OCI-LY3 (cell line): ENCODE results near the gene FILIP1L.

Experiments used
- EZH2phosphoT487 ChIP-seq: fragments of 200-600 bp; shearing (Covaris generic); IDR thresholded peaks from 2 replicates; pipeline ENCODE4 v1.6.1; 2018; ENCODE audit warnings: antibody characterized with exemption, mixed run types, low read depth
- TF ChIP-seq, protein P1 (sequence below): fragments of 200-600, 300-600 bp; sonication (generic); IDR thresholded peaks from 2 replicates; pipeline ENCODE4 v1.5.1; 2014; ENCODE audit warnings: antibody characterized with exemption, low read length, low read depth

DNA sequence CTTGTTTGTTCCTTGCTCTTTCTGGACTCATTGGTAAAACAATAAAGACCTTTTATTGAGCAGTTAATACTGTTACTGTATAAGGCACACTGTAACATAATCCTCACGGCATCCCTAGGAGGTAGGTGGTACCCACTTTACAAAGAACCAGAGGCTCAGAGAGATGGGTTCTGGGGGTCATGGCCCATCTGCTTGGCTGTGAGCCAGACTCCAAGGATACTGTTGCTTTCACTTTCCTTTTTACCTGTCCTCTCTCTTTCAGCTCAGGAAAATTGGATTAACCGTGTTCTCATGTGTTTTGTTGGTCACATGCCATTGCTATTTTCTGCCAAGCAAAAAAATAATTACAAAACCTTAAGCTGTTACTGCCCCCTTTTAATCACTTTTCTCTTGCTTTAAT is 34.8 kb upstream of the FILIP1L start:
- TF ChIP-seq, protein P1, sequence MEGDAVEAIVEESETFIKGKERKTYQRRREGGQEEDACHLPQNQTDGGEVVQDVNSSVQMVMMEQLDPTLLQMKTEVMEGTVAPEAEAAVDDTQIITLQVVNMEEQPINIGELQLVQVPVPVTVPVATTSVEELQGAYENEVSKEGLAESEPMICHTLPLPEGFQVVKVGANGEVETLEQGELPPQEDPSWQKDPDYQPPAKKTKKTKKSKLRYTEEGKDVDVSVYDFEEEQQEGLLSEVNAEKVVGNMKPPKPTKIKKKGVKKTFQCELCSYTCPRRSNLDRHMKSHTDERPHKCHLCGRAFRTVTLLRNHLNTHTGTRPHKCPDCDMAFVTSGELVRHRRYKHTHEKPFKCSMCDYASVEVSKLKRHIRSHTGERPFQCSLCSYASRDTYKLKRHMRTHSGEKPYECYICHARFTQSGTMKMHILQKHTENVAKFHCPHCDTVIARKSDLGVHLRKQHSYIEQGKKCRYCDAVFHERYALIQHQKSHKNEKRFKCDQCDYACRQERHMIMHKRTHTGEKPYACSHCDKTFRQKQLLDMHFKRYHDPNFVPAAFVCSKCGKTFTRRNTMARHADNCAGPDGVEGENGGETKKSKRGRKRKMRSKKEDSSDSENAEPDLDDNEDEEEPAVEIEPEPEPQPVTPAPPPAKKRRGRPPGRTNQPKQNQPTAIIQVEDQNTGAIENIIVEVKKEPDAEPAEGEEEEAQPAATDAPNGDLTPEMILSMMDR = no peak
- TF ChIP-seq EZH2phosphoT487 = no peak
